NCI-H748 treated with DMSO at 0.1 percent for 48 hours (cell line): ENCODE measurements around the gene LANCL3.
"Not testable (repeated sequence)": the region's sequence is repeated elsewhere in the genome, so short reads cannot be mapped to it uniquely, and the experiment has no call there.

Source experiments
- DNase-seq: peaks from one replicate; lab custom pipeline; 2025; lab: John Stamatoyannopoulos, UW

The LANCL3 gene

GRCh38 chrX:37571426-37572107, at the start of gene LANCL3:
LANCL3 (plus strand) TSS chrX:37571661; CDS start chrX:37571871, 210 bp downstream.
- DNase-seq: not testable (repeated sequence)

- DNase-seq: not testable (repeated sequence)
These were observed 47.8 kb upstream of the LANCL3 start for GRCh38 chrX:37523673-37524072.

- no peak for DNase-seq
These were observed 29.5 kb upstream of the LANCL3 start for GRCh38 chrX:37541991-37542390.

- DNase-seq: no peak
These were observed 28.7 kb upstream of the LANCL3 start for GRCh38 chrX:37542791-37543190.

- no peak for DNase-seq
These were observed 28.1 kb upstream of the LANCL3 start for GRCh38 chrX:37543324-37543723.

- not testable (repeated sequence) for DNase-seq
These were observed 26.9 kb upstream of the LANCL3 start for GRCh38 chrX:37544531-37544930.

GRCh38 chrX:37545066-37545465, 26.4 kb upstream of the LANCL3 start:
- DNase-seq: no peak

GRCh38 chrX:37549619-37550018, 21.8 kb upstream of the LANCL3 start:
- not testable (repeated sequence) for DNase-seq

- DNase-seq: no peak
These were observed 18.0 kb upstream of the LANCL3 start for GRCh38 chrX:37553476-37553875.

- not testable (repeated sequence) for DNase-seq
These were observed 6.2 kb upstream of the LANCL3 start for GRCh38 chrX:37565254-37565653.

- DNase-seq: not testable (repeated sequence)
These were observed 1.1 kb upstream of the LANCL3 start for GRCh38 chrX:37570349-37570748.

- not testable (repeated sequence) for DNase-seq
These were observed 687 bp downstream of the LANCL3 start for GRCh38 chrX:37572108-37572587.

- not testable (repeated sequence) for DNase-seq
These were observed 1.7 kb downstream of the LANCL3 start for GRCh38 chrX:37573121-37573520.

GRCh38 chrX:37578045-37578444, 6.6 kb downstream of the LANCL3 start:
- no peak for DNase-seq

GRCh38 chrX:37580080-37580479, 8.6 kb downstream of the LANCL3 start:
- DNase-seq: no peak

- DNase-seq: not testable (repeated sequence)
These were observed 15.9 kb downstream of the LANCL3 start for GRCh38 chrX:37587337-37587736.

- DNase-seq: no peak
These were observed 18.6 kb downstream of the LANCL3 start for GRCh38 chrX:37590047-37590446.

GRCh38 chrX:37594755-37595382, 23.4 kb downstream of the LANCL3 start:
- no peak for DNase-seq

GRCh38 chrX:37599729-37600128, 28.3 kb downstream of the LANCL3 start:
- no peak for DNase-seq

GRCh38 chrX:37603938-37604409, 32.5 kb downstream of the LANCL3 start:
- no peak for DNase-seq

GRCh38 chrX:37607243-37607642, 35.8 kb downstream of the LANCL3 start:
- no peak for DNase-seq

- no peak for DNase-seq
These were observed 36.7 kb downstream of the LANCL3 start for GRCh38 chrX:37608156-37608555.

GRCh38 chrX:37609727-37610126, 38.3 kb downstream of the LANCL3 start:
- no peak for DNase-seq
